NCI-H1930 (cell line): ENCODE results near the gene XYLT1.
A peak's percentile ranks its signal among the peaks of the same experiment; 100 is the strongest.

Source experiments
- DNase-seq, 2 experiments: peaks; one replicate each; lab custom pipeline; 2025; lab: John Stamatoyannopoulos, UW

XYLT1 gene

DNA sequence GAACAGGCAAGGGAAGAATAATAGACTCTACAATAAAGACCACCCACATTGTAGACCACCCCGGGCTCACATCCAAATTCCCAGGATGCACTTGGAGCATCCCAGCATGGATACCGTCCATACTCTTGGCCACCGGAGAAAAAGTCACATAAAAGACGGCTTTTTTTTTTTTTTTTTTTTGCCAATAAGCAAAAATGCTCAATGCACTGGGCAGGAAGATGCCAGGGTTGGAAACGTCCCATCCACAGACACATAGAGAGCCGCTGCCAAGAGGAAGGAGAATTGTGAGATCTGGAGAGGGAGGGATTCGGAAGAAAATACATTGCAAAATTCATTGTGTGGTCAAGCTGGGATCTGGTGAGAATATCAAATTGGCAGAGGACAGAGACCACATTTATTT lies 286.7 kb downstream of the XYLT1 start:
- DNase-seq: no peak

DNA sequence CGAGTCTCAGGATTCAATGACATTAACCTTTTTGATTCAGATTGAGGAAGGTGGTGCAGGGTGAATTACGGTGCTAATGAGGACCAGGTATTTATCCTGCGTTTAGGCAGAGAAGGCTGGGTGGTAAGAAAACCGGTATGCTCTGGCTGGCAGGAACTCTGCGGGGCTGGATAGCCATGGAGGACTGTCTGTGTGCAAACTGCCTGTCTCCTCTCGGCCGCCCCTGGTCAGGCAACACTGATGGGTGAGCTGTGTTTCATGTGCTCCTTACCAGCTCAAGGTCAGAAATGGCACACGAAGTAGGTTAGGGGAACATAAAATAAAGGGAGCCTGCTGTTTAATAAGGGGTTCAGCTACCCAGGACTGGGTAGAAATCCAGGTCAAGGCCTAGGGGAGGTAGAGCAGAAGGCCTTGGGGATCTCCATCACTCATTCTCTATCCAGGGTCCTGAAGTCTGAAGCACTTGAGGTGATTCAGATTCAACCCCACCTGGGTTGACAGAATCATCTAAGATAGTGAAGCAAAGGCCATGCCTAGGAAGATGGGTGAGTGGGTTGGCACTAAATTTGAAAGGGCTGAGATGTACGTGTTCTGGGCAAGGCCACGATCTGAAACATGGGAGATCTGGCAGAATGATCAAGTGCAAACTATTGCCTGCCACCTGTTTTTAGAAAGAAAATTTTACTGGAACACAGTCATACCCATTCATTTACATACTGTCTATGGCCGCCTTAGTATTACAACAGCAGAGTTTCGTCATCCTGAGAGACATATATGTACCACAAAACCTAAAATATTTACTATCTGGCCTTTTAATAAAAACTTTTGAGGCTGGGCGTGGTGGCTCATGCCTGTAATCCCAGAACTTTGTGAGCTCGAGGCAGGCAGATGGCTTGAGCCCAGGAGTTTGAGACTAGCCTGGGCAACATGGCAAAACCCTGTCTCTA lies 292.5 kb downstream of the XYLT1 start:
- DNase-seq: no peak

DNA sequence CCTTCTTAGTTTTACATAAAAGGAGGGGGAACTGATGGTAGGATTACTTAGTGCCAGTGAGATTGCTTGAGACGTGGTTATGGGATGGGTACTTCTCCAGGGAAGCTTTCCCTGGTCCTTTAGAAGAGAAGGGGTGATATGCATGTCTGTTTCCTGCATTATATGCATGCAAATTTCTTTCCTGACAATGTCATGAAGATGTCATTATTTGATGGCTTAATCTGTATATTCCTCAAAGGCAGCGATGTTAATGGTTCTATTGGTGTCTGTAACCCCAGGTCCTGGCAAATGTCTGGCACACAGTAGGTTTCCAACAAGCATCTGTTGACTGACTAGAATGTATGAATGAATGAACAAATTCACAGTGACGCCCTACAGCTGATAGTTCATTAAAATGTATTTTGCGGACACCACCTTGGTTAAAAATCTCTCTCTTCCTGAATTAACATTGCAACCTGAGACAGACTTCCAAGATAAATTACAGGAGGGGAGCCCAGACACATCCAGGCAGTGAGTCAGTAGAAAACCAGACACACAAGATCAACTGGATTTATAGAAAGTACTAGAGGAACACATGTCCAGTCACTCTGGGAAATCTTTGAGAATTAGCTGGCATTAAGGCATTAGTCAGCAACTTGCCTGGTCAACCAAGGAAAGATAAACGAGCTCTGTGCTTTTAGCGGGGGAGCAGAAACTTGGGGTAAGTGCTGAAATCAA lies 293.4 kb downstream of the XYLT1 start:
- DNase-seq: no peak

DNA sequence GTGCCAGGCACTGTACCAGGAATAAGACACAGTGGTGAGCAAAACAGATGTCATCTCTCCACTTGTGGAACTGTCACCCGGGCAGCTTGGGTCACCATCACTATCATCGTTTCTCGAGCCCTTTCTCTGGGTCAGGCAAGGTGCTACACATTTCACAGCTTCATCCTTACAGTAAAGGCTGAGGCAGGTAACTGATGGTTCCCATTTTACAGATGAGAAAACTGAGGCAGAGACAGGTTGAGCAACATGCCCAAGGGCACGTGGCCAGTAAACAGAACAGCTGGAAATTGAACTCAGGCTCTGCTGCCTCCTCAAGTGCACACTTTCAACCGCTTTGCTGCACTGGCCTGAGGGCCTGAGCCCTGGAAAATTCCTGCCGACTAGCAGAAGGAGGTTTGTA lies 294.6 kb downstream of the XYLT1 start:
- no peak for DNase-seq

DNA sequence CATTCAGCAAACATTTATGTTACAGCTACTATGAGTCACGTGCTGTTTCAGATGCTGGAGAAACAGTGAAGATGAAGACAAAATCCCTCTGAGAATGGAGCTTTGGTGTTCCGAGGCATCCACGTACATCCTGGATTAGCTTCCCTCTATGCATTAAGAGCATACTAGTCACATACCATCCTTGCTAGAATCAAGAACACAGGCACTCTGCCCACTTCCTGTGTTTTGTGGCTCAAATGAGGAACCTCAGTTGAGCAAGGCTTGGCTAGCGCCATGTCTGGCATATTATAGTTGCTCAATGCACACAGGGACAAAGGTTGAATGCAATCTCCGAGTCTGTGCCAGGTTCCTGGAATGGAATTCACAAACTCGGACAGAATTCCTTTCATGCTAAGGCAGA lies 297.5 kb downstream of the XYLT1 start:
- DNase-seq: no peak

DNA sequence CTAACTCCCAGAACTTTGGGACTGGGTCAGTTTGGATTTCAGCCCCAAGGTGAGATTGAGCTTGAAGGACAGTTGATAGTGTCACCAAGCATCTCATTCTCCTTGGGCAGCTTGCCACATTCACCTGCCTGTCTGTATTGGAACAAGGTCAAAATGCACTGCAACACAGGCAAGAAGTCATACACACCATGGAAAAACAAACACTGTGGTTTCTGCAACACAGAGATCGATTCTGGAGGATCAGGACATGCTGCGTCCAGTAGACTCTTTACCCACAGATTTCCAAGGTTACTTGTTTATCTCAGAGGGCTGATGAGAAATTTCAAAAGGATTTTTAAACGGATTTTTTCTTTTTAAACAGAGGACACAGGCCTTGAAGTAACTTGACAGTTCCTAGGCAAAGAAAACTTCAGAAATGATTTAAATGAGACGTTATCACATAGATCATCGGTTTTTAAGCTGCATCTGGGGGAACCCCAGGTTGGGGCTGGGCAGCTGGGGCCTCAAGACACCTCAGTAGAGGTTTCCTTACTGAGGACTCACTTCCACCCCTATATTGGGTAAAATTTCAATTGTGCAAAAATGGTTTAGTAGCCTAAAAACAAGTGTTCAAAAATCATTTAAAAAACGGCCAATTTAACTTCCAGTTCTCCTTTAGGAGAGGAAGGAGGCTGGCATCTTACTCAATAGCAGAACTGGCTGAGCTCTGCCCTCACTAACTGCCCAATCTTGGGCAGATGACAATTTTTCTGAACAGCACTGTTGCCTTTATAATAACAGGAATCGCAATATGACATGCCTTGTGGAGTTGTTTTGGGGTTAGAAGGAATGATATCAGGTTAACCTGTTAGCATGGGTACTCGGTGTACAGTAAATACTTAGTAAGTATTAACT lies 299.3 kb downstream of the XYLT1 start:
- DNase-seq: no peak

DNA sequence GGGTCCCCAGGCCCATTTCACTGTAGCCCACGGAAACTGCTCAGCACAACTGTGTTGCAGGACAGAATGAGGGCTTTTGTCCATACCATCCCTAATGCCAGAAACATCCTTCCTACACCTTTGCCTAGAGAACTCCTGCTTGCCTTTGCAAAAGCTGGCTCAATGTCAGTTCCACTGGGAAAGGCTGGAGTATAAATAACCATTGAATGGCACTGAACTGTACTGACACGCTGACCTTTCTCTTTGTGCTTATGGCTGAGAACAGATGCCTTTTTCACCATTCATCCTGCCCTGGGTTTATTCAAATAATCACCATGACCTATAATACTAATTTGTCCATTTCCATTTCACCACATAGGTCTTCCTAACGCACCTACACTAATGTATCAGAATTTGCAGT lies 300.3 kb downstream of the XYLT1 start:
- no peak for DNase-seq

DNA sequence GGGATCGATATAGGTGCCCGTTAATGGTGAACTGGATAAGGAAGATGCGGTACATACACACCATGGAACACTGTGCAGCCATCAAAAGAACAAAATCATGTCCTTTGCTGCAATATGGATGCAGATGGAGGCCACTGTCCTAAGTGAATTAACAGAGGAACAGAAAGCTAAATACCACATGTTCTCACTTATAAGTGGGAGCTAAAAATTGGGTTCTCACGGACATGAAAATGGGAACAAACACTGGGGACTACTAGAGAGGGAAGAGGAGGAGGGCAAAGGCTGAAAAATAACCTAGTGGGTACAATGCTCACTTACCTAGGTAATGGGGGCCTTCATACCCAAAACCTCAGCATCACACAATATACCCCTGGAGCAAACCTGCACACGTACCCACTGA lies 302.6 kb downstream of the XYLT1 start:
- no peak for DNase-seq

DNA sequence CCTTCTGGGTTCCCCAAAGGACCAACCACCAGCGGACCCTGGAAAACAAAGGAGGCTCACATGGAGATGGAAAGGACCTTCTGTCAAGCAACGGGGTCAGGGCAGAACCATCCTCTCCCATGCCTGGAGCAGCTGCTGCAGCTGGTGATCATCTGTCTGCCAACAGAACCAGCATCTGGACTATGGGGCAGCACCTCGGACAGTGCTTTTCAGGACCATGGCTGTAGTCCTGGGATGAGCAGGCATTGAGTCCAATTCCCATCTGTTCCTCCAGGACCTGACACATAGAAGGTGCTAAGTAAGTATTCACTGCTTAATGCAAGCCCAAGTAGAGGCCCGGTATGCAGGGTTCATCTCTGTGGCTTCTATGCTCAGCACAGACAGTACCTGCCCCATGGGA lies 304.7 kb downstream of the XYLT1 start:
- DNase-seq: no peak

DNA sequence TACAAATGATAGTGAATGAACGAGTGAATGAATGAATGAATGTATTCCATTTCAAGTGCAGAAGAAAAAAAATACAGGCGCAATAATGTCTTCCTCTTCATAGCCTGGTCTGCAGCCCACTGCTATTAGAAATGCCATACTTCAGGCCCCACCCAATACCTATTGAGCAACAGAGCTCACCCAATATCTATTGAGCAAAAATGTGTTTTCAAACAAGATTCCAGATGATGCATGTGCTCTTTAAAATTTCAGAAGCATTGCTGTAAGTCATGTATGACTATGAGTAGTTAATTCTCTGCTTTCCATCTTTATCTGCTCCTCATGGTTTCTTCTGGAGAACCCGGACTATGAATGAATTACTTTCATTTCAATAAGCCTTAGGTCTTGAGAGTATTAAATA lies 308.2 kb downstream of the XYLT1 start:
- DNase-seq: no peak

DNA sequence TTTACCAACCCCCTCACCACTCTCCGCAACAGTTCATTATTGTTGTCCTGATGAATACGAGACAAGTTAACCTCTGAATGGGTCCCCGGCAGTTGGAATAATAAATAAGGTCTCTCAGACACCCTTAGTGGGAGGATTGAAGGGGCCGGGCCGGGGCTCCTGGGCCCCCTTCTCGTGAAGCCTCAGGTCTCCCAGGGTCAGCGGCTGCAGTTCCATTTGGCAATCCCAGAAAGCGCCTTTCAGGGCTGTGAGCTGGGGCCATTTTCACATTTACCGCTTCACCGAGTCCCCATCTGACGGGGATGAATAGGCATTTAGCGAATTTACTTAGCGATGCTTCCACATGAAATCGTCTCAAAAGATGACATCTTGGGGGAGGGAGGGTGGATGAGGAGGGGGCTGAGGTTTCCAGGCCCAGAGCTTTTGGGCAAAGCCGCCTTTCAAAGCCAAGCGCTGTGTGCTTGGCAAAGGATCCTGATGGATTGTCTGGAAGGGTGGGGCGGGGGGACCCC lies 309.8 kb downstream of the XYLT1 start:
- DNase-seq: no peak

DNA sequence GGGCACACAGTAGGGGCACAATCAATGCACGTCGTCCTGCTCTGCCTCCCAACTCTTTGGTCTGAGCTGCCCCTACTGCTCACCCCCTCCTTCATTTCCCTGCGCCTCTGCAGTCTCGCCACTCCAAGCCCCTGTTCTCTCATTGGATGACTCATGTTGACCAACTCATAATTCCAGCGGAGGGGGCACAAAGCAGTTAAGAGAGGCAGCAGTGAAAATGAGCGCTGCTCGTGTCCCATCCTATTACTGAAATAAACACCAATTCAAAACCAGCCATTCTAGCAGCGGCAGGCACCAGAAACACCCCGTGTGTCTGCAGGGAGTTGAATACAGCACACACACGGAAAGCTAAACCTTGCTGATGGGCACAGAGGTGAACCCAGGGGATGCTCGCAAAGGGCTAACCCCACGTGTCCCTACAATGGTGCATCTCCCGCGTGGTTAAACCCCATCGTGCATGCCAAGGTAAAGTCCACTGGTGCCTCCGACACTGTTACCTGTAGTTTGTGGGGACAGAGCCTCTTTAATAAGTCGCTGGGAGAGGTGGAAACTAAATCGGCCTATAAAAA lies 310.4 kb downstream of the XYLT1 start:
- DNase-seq: peak; percentile 26 to 42

DNA sequence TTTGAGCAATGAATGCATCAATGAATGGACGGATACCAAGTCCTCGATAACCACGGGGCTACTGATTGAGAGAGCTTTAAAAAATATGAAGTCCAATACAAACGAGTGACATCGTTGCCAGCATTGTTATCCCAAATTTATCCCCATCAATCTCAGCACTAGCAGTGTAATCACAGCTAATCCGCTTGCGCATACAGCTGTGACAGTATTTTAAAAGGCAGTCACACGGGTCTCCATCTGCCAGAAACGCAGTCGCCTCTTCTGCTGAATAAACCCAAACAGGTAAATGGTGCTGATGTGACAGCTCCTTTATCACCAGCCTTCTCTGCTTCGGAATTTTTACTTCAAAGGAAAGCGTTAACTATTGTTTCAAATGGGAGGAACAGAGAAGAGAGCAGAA lies 311.1 kb downstream of the XYLT1 start:
- DNase-seq: no peak

DNA sequence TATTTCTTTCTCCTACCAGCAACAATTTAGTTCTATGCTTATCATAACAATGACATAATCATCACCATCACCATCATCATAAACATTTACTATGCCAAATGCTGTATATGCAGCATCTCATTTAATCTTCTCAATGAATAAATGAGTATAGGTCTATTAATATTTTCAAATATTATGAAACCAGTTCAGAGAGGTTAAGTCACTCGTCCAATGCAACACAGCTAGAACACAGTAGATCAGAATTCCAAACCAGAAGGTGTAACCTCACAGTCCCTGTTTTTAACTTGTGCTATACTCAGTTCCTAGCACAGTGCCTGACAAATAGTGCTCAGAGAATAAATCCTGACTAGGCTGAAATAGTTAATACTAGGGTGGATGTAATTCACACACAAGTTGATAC lies 314.8 kb downstream of the XYLT1 start:
- DNase-seq: no peak

DNA sequence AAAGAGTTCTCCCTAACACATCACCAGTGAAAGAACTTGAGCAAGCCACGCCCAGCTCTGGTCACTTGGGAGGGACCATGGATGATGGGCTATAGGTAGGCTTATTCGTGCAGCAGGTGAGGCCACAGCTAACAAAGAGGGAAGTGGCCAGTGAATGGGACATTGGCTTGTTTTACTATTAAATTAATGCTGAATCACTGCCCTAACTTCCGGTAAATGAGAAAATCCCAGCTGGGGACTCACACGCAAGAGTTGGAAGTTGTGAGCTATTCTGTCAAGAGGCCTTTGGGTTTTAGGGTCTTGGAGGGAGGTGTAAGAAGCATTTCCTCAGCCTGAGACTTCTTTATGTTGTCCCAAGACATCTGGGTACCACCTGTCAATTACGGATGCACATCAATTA lies 315.3 kb downstream of the XYLT1 start:
- no peak for DNase-seq

DNA sequence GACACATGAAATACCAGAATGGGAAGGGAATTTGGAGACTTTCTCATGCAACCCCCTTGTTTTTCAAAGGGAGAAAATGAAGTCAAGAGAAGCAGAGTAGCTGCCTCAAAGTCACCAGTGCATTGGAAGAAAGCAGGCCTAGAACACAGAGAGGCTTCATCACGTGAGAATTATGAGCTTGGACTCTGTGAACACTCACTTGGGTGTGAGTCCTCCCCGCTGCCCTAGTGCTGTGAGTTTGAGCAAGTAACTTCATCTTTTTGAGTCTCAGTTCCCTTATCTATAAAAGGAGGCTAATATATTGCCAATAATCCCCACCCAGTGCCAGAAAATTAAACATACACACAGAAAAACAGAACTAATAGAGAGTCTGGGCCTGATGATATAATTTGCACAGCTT lies 315.8 kb downstream of the XYLT1 start:
- DNase-seq: no peak

DNA sequence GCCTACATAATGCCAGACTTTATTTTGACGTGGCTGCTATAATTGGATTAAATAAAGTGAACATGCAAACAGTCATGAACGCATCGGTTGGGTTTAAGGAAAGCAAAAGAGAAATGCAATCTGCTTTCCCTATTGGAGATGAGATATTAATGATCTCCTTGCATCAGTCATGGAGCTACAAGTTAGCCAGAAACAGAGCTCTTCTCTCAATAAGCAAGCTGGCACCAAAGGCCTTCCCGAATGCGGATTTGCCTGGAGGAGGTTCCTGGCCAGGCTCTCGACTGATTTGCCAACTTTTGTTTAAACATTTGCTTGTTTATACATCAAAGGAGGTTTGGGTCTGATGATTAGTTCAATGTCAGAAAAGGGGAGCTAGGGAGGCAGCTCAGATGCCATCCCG lies 318.4 kb downstream of the XYLT1 start:
- DNase-seq: no peak

DNA sequence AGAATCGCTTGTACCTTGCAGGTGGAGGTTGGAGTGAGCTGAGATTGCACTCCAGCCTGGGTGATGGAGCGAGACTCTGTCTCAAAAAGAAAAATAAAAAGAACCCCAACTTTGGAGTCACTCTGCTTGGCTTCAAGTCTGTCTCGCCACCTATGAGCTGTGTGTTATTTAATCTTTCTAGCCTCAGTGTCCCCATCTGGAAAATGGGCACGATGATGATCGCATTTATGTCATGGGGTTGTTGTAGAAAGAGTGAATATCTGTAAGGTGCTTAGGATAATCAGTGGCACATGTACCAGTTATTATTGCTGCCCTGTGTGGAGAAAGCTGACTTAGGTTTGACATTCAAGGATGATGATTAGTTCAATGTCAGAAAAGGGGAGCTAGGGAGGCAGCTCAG lies 319.4 kb downstream of the XYLT1 start:
- DNase-seq: no peak

DNA sequence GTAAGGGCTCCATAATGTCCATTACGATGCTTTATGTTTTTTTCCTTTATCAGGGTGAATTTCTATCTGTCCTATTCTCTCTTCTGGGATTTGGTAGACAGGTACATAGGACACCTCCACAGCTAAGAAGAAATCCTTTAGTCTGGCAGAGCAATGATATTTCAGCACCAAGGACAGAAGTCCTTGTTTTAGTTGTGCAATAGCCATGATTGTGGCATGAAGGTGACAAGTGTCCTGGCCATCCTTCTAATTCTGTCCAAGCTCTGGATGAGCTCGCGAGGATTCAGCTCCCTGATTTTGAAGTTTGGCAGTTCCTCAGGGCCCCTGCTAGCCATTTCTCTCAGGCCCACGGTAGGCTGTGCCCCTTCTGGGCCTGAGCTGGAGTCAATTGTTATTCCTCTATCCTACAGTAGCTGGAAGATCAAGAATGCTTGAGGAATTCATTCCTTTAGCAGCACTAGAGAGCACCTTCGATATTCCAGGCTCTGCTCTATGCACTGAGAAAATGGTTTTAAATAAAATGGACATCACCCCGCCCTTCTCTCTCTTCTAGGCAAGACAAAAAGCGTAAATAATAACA lies 320.8 kb downstream of the XYLT1 start:
- no peak for DNase-seq

DNA sequence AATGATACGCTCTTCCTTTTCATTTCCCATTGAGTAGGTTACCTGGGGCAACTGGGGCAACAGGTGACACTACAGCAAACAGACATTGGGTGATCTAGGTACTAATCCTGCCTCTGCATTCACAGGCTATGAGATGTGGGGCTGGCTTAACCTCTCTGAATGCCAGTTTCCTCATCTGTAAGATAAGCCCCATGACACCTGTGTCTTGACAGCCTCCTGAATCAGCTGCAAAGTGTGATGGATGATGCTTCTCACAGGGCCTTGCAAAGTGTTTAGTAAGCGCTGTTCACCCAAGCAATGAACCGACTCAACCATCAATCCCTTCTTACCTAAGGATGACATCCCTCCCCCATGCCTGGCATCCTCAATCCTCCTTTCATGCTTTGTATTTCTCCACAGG lies 322.8 kb downstream of the XYLT1 start:
- DNase-seq: no peak

DNA sequence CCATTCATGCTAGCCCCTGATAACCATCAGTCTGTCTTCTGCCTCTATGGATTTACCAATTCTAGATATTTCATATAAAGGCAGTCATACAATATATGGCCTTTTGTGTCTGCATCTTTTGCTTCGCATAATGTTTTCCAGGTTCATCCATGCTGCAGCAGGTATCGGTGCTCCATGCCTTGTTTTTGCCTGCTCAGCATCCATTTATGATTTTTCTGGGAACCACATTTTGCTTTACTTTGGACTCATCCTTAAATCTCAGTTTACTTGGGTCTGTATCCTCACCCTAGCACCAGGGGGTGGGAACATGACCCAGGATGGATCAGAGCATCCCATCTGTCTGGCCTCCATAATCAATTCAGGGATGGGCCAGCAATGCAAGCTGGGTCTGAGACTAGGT lies 325.7 kb downstream of the XYLT1 start:
- DNase-seq: no peak

DNA sequence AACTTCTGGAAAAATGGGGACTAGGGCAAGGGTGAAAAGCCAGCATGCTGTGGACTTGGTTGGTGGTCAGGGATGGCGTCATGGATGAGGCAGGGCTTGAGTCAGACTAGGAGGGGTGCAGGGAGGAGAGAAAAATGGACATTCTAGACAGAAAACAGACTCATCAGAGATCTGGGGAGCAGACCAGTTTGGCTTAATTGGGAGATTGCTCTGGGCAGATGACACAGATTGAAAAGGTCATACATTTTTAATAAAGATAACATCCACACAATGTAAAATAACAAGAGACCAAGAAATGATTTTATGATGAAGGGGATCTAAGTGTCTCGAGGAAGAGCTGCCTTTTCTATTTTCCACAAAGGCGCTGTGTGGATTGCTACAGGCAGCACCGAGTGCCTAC lies 326.3 kb downstream of the XYLT1 start:
- no peak for DNase-seq
